ES-I3 (cell line): ENCODE data around the gene CALHM2.
"Not testable (repeated sequence)": the region's sequence is repeated elsewhere in the genome, so short reads cannot be mapped to it uniquely, and the experiment has no call there.

Experiments
- H3K36me3 ChIP-seq: 2 replicates; pipeline ENCODE4 v1.6.1; 2013; ENCODE audit warnings: mild to moderate bottlenecking, low read length, control low read depth, moderate library complexity; ENCODE audit not compliant: insufficient read depth
- H3K4me1 ChIP-seq: 2 replicates; pipeline ENCODE4 v1.6.1; 2013; ENCODE audit warnings: mild to moderate bottlenecking, control low read depth, low read length; ENCODE audit not compliant: insufficient read depth
- H3K9ac ChIP-seq: 2 replicates; pipeline ENCODE4 v1.6.1; 2013; ENCODE audit warnings: low read depth, mild to moderate bottlenecking, low read length, moderate library complexity
- H3K9me3 ChIP-seq: 2 replicates; pipeline ENCODE4 v1.6.1; 2013; ENCODE audit warnings: mild to moderate bottlenecking, low read length, moderate library complexity; ENCODE audit not compliant: control insufficient read depth, insufficient read depth

CALHM2 gene

GRCh38 chr10:103486635-103487409, 34.7 kb upstream of the CALHM2 start:
- H3K9ac ChIP-seq, H3K9me3 ChIP-seq, H3K36me3 ChIP-seq, H3K4me1 ChIP-seq: not testable (repeated sequence)

GRCh38 chr10:103481974-103482531, 29.9 kb upstream of the CALHM2 start:
- Histone ChIP-seq H3K36me3 (no peaks in the 10 kb centered on the region), H3K9me3 (no peaks in the 10 kb centered on the region), H3K9ac (no peak overlapping the region), H3K4me1 (peaks cover 11% of the 10 kb centered on the region)

- H3K9ac ChIP-seq: no peak overlapping the region
- H3K4me1 ChIP-seq: peaks cover 17% of the 10 kb centered on the region
- no peaks in the 10 kb centered on the region for H3K9me3 ChIP-seq
- no peaks in the 10 kb centered on the region for H3K36me3 ChIP-seq
Measured at GRCh38 chr10:103480521-103480920, 28.4 kb upstream of the CALHM2 start.

- Histone ChIP-seq H3K9me3 (no peaks in the 10 kb centered on the region), H3K36me3 (no peaks in the 10 kb centered on the region), H3K9ac (no peak within 1 kb of the TSS), H3K4me1 (peaks cover 17% of the 10 kb centered on the region)
Measured at GRCh38 chr10:103479135-103479534, 27.0 kb upstream of the CALHM2 start, which contains the start of gene CALHM3. CALHM3 (minus strand) TSS chr10:103479240; CDS start chr10:103479032, 208 bp downstream.

GRCh38 chr10:103478671-103479070, 26.5 kb upstream of the CALHM2 start:
- Histone ChIP-seq H3K36me3 (no peaks in the 10 kb centered on the region), H3K4me1 (peaks cover 17% of the 10 kb centered on the region), H3K9ac (no peak overlapping the region), H3K9me3 (no peaks in the 10 kb centered on the region)

GRCh38 chr10:103476046-103476768, 24.0 kb upstream of the CALHM2 start:
- H3K4me1 ChIP-seq: peaks cover 18% of the 10 kb centered on the region
- no peaks in the 10 kb centered on the region for H3K36me3 ChIP-seq
- H3K9me3 ChIP-seq: no peaks in the 10 kb centered on the region
- no peak overlapping the region for H3K9ac ChIP-seq

GRCh38 chr10:103475437-103475836, 23.3 kb upstream of the CALHM2 start:
- Histone ChIP-seq H3K9me3 (no peaks in the 10 kb centered on the region), H3K4me1 (peaks cover 24% of the 10 kb centered on the region), H3K9ac (no peak overlapping the region), H3K36me3 (no peaks in the 10 kb centered on the region)

GRCh38 chr10:103474077-103474476, 21.9 kb upstream of the CALHM2 start:
- Histone ChIP-seq H3K36me3 (no peaks in the 10 kb centered on the region), H3K9me3 (no peaks in the 10 kb centered on the region), H3K4me1 (peaks cover 19% of the 10 kb centered on the region), H3K9ac (no peak overlapping the region)

- Histone ChIP-seq H3K36me3 (no peaks in the 10 kb centered on the region), H3K9ac (no peak overlapping the region), H3K9me3 (no peaks in the 10 kb centered on the region), H3K4me1 (peaks cover 15% of the 10 kb centered on the region)
Measured at GRCh38 chr10:103473261-103473671, 21.1 kb upstream of the CALHM2 start.

- no peak overlapping the region for H3K9ac ChIP-seq
Measured at GRCh38 chr10:103472005-103472404, 19.8 kb upstream of the CALHM2 start.

GRCh38 chr10:103470761-103471653, 18.8 kb upstream of the CALHM2 start:
- peaks cover 6% of the 10 kb centered on the region; the same call in 1 of the 2 replicates for H3K4me1 ChIP-seq
- H3K9me3 ChIP-seq: no peaks in the 10 kb centered on the region
- H3K36me3 ChIP-seq: no peaks in the 10 kb centered on the region
- peak overlapping the region; percentile 9; the same call in 1 of the 2 replicates for H3K9ac ChIP-seq

More at GRCh38 chr10:103472005-103472404, 19.8 kb upstream of the CALHM2 start:
- Histone ChIP-seq H3K4me1 (peaks cover 12% of the 10 kb centered on the region), H3K36me3 (no peaks in the 10 kb centered on the region), H3K9me3 (no peaks in the 10 kb centered on the region)

GRCh38 chr10:103469201-103469600, 17.0 kb upstream of the CALHM2 start:
- H3K9me3 ChIP-seq: no peaks in the 10 kb centered on the region
- no peak overlapping the region for H3K9ac ChIP-seq
- H3K4me1 ChIP-seq: peaks cover 6% of the 10 kb centered on the region; the same call in 1 of the 2 replicates
- no peaks in the 10 kb centered on the region for H3K36me3 ChIP-seq

- no peaks in the 10 kb centered on the region for H3K36me3 ChIP-seq
- H3K9ac ChIP-seq: no peak overlapping the region
- H3K4me1 ChIP-seq: peaks cover 6% of the 10 kb centered on the region; the same call in 1 of the 2 replicates
- no peaks in the 10 kb centered on the region for H3K9me3 ChIP-seq
Measured at GRCh38 chr10:103467406-103467805, 15.2 kb upstream of the CALHM2 start.

GRCh38 chr10:103466734-103467133, 14.6 kb upstream of the CALHM2 start:
- Histone ChIP-seq H3K9me3 (no peaks in the 10 kb centered on the region), H3K4me1 (peaks cover 6% of the 10 kb centered on the region; the same call in 1 of the 2 replicates), H3K36me3 (no peaks in the 10 kb centered on the region), H3K9ac (no peak overlapping the region)
